SHP77 treated with DMSO at 0.1 percent for 48 hours (cell line): ENCODE data around the gene DTNB.

ENCODE experiments used
- DNase-seq: peaks from one replicate; lab custom pipeline; 2025; lab: John Stamatoyannopoulos, UW

DTNB gene

GRCh38 chr2:25499157-25499556 is 174.2 kb downstream of the DTNB start:
- DNase-seq = no peak

GRCh38 chr2:25497918-25498407 is 175.4 kb downstream of the DTNB start:
- no peak for DNase-seq

- DNase-seq = no peak
These were observed 176.0 kb downstream of the DTNB start for GRCh38 chr2:25497229-25497917.

GRCh38 chr2:25494616-25495015 is 178.8 kb downstream of the DTNB start:
- no peak for DNase-seq

- no peak for DNase-seq
These were observed 180.2 kb downstream of the DTNB start for GRCh38 chr2:25493207-25493606.

GRCh38 chr2:25492726-25493125 is 180.7 kb downstream of the DTNB start:
- DNase-seq = no peak

- no peak for DNase-seq
These were observed 181.3 kb downstream of the DTNB start for GRCh38 chr2:25491966-25492532.

- DNase-seq = no peak
These were observed 182.2 kb downstream of the DTNB start for GRCh38 chr2:25491003-25491696.

GRCh38 chr2:25490217-25490616 is 183.2 kb downstream of the DTNB start:
- no peak for DNase-seq

- DNase-seq = no peak
These were observed 183.7 kb downstream of the DTNB start for GRCh38 chr2:25489631-25490030.

- DNase-seq = no peak
These were observed 189.6 kb downstream of the DTNB start for GRCh38 chr2:25483607-25484266.

GRCh38 chr2:25482341-25482740 is 191.0 kb downstream of the DTNB start:
- DNase-seq = no peak

GRCh38 chr2:25481381-25482300 is 191.7 kb downstream of the DTNB start:
- DNase-seq = no peak

GRCh38 chr2:25480561-25480960 is 192.8 kb downstream of the DTNB start:
- DNase-seq = no peak

GRCh38 chr2:25479761-25480160 is 193.6 kb downstream of the DTNB start:
- no peak for DNase-seq

GRCh38 chr2:25478736-25479135 is 194.6 kb downstream of the DTNB start:
- no peak for DNase-seq

GRCh38 chr2:25473758-25474340 is 199.5 kb downstream of the DTNB start:
- peak; percentile 47 for DNase-seq

- no peak for DNase-seq
These were observed 200.2 kb downstream of the DTNB start for GRCh38 chr2:25473131-25473530.

GRCh38 chr2:25470806-25471205 is 202.6 kb downstream of the DTNB start:
- no peak for DNase-seq

GRCh38 chr2:25467743-25468142 is 205.6 kb downstream of the DTNB start:
- no peak for DNase-seq

- no peak for DNase-seq
These were observed 211.4 kb downstream of the DTNB start for GRCh38 chr2:25462021-25462420.
